Upper lobe of left lung (tissue), 4 donors: ENCODE measurements around the gene KIF26B.

Experiments used
- CTCF ChIP-seq, 6 experiments: fragments of 450-650 bp in 4 of 6; fragments of 200-600 bp in 2 of 6; sonication (generic) in 2 of 6; IDR thresholded peaks; one replicate each; pipeline ENCODE4 v1.5.1; 2016 to 2019; ENCODE audit warnings: antibody characterized with exemption in 6 of 6
- EP300 ChIP-seq, 4 donors: sonication (generic); formaldehyde crosslinking; IDR thresholded peaks; one replicate each; pipeline ENCODE4 v1.5.1; 2017; ENCODE audit warnings: antibody characterized with exemption in 4 of 4, control low read depth in 2 of 4
- POLR2A ChIP-seq, 4 donors: fragments of 450-650 bp; IDR thresholded peaks; one replicate each; pipeline ENCODE4 v1.5.1; 2016 to 2017; ENCODE audit warnings: antibody characterized with exemption in 4 of 4, mild to moderate bottlenecking in 2 of 4
- POLR2AphosphoS5 ChIP-seq, 2 donors: sonication (generic); formaldehyde crosslinking; IDR thresholded peaks; one replicate each; pipeline ENCODE4 v1.5.1; 2017; ENCODE audit warnings: antibody characterized with exemption in 2 of 2

GRCh38 chr1:245118806-245119205 is 36.0 kb upstream of the KIF26B start:
- TF ChIP-seq POLR2AphosphoS5 (IDR thresholded peaks at IDR 0.05) (no peak), CTCF (IDR thresholded peaks at IDR 0.05) (no peak), POLR2A (IDR thresholded peaks at IDR 0.05) (no peak), EP300 (IDR thresholded peaks at IDR 0.05) (no peak)
